NK-92 (cell line): ENCODE measurements around the gene TEDC1.

Experiments used
- DNase-seq: peaks from one replicate; lab custom pipeline; 2025; ENCODE audit not compliant: unreplicated experiment; lab: John Stamatoyannopoulos, UW

TEDC1 gene

DNA sequence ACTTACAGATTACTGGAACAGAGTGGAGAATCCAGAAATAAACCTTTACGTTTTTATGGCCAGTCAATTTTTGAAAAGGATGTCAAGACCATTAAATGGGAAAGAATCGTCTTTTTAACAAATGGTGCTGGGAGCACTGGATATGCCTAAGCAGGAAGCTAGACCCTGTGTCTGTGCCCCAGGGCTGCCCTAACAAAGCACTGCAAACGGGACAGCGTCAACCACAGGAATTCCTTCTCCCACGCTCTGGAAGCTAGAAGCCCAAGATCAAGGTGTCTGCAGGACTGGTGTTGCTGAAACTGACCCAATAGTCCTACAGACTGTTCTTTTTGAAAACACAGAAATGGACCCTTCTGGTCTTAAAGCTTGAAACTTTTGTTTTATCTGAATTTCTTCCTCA is 26.1 kb downstream of the TEDC1 start:
- no peak for DNase-seq

DNA sequence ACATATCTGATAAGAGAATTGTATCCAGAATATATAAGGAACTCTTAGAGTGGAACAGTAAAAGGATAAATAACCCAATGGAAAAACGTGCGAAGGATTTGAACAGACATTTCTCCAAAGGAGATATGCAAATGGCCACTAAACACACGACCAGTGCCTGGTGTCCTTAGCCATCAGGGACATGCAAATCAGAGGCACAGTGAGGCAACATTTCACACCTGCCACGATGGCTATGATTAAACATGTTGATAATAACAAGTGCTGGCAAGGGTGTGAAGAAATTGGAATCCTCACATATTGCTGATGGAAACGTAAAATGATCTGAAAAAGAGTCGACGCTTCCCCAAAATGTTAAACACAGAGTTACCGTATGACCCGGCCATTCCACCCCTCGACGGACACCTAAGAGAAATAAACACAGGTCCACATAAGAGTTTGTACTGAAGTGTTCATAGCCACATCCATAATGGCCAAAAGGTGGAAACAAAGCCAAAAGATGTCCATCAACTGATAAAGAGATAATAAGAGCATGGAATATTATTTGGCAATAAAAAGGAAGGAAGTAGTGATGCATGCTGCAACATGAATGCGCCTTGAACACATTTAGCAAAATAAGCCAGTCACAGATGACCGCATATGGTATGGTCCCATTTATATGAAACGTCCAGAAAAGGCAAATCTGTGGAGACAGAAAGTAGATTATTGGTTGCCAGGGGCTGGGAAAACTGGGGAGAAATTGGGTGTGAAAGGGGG is 29.1 kb downstream of the TEDC1 start:
- no peak for DNase-seq

DNA sequence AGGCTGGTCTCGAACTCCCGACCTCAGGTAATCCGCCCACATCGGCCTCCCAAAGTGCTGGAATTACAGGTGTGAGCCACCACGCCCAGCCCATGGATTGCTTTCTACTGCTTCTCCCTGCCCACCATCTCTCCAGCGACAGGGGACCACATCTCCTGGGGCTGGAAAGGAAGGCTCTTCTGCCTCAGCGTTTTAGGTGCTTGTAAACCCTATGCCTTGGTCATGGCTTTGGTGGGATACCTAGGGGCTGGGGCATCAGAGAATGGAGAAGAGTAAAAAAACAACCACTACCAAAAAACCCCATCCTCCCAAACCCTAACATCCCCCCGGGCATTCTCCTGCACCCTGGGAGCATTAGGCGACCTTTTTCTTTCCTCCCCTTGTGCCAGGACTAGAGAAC is 34.3 kb downstream of the TEDC1 start:
- DNase-seq = no peak

DNA sequence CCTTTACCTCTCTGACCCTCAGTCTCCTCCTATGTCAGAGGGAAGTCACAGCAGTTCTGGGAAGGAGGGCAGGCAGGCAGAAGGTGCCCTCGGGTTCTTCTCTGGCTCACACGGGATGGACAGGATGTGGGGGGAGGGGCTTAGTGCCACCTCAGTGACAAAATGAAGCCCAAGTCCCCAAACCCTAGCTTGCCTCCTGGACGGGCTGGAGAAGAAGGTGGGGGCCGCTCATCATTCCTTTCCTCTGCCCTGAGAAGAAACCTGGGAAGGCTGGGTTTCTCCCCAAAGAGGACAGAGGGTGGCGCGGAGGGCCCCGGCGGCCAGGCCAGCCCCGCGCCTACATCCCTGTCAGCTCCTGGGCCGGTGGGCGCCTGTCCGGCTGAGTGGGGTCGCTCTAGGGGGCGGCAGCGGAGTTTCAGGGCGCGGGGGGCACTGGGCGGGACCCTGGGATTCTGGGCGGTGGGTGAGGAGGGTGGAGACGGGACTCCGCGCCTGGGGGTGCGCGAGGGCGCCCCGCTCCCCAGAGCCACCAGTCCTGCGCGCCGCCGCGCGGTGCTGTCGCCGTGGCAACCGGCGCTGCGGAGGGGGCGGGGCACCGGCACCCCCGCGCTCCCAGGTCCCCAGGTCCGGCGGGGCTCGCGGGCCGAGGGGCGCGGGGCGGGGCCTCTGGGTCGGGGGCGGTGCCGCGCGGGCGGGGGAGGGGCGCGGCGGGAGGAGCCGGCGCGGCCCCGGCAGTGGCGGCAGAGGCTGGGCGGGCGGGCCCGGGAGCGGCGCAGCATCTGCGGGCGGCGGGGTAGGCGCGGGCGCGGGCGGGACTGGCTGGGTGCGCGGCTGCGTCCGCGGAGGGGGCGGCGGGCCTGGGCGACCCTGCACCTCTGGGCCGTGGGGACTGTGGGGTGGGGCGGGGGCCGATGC is 35.1 kb downstream of the TEDC1 start, which contains the start of gene TMEM121:
Gene TMEM121, plus strand, starts transcription at position 723 of the 915 bp plus-strand sequence. CDS start 2,252 bp downstream, outside the sequence.
- no peak for DNase-seq

DNA sequence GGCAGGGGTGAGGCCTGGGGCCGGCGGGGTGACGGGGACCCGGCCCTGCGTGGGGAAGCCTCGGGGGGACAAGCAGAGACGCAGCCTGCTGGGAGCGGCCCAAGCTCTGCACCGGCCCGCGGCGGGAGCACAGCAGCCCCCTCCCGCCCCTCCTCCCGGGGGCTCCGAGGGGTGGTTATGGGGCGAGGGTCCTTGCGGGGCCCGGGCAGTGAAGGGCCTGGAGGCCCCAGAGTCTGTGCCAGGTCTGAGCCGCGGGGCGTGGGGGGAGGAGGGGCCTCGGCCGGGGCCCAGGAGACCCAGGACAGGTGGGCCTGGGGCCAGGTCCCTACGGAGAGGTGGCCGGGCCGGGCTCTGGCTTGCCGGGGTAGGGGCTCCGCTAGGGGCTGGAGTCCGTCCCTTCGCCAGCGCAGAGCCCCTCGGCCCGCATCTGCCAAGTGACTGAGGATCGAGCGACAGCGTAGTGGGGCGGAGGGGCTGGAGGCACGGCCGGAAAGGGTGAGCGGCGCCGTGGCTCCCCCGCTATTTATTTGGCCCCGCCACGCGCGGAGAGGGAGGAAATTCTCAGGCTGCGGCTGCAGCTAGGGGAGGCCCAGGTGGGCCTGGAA is 35.8 kb downstream of the TEDC1 start:
- DNase-seq = no peak

DNA sequence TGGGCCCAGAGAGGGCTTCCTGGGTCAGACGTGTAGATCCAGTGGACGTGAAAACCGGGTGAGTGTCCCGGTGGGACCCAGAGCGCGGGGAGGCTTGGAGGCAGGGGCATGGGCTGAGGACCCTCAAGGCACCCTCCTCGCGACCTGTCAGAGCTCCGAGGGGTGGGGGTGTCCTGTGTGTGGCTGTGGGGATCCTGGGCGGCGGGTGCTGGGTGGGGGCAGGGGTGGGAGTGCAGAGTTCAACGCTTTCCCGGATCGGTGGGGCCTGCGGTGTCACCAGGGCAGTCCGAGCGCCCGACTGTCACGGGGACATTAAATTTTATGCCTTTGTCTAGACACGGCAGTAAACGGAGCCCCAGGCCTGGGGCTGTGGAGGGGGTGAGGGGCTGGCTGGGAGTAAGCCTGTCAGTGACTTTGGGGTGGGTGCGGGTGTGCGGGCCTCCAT is 36.4 kb downstream of the TEDC1 start:
- no peak for DNase-seq

DNA sequence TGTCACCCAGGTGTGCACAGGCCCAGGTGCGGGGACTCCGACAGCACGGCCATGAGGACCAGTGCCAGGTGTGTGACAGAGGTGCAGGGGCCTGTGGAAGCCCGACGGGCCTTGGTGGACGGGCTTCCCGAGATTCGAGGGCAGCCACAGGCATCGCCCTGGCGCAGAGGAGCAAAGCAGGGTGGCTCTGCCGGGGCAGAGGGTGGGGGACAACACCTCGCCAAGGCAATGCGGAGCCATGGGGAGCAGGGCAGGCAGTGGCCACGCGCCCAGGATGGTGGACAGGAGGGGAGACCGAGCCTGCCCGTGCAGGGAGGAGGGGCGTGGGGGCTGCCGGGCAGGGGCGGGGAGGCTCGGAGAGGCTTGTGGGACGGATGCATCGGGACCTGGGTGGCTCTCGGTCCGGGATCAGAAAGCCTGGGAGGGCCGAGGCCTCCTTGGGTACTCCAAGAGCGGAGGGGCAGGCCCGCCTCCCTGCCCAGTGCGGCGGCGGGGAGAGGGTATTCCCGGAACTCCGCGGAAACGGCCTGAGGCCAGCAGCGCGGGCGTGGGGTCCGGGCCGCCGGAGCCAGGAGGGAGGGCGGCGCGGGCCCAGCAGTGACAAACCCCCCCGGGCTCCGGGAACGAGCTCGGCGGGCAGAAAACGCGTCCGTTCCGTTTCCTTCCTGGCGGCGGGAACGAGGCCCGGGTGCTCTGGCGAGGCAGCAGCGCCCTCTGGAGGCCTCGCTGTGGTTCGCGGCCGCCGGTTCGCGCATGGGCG is 37.0 kb downstream of the TEDC1 start:
- no peak for DNase-seq

DNA sequence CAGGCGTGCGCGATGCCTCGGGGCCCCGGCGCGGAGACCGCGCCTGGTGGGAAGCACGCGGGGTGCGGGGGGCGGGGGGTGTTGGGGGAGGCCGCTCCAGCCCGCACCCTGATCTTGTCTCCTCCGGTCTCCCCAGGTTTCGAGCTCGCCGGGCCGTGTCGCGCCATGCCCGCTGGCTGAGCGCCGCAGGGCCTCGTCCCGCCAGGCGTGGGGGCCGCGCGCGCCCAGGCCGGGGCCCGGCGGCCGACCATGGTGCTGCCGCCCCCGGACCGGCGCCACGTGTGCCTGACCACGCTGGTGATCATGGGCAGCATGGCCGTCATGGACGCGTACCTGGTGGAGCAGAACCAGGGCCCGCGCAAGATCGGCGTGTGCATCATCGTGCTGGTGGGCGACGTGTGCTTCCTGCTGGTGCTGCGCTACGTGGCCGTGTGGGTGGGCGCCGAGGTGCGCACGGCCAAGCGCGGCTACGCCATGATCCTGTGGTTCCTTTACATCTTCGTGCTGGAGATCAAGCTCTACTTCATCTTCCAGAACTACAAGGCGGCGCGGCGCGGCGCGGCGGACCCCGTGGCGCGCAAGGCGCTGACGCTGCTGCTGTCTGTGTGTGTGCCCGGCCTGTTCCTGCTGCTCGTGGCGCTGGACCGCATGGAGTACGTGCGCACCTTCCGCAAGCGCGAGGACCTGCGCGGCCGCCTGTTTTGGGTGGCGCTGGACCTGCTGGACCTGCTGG is 37.7 kb downstream of the TEDC1 start:
- no peak for DNase-seq

DNA sequence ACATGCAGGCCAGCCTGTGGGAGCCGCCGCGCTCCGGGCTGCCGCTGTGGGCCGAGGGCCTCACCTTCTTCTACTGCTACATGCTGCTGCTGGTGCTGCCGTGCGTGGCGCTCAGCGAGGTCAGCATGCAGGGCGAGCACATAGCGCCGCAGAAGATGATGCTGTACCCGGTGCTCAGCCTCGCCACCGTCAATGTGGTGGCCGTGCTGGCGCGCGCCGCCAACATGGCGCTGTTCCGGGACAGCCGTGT is 38.2 kb downstream of the TEDC1 start:
- DNase-seq = no peak

DNA sequence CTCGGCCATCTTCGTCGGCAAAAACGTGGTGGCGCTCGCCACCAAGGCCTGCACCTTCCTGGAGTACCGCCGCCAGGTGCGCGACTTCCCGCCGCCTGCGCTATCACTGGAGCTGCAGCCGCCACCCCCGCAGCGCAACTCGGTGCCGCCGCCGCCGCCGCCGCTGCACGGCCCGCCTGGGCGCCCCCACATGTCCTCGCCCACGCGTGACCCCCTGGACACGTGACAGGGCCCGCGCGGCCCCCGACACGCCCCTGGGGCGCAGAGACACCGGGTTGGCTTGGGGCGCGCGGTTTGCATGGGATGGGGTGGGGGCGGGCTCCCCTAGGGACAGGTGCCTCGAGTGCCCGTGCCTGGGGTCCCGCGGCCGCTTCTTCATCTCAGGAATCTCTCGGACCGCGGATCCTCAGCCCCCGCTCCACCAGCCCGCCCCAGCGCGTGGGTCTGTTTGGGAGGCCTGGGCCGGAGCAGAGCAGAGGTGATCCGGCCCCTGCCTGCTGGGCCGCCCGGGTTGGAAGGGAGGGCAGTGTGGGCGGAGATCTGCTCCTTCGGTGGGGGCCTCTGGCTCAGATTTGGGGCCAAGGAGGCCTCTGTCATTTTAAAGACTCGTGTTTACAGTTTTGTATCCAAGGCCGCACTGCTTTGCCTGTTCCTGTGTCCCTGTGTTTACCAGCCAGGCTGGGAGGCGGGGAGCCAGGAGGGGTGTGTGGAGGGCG is 38.7 kb downstream of the TEDC1 start:
- DNase-seq = no peak

DNA sequence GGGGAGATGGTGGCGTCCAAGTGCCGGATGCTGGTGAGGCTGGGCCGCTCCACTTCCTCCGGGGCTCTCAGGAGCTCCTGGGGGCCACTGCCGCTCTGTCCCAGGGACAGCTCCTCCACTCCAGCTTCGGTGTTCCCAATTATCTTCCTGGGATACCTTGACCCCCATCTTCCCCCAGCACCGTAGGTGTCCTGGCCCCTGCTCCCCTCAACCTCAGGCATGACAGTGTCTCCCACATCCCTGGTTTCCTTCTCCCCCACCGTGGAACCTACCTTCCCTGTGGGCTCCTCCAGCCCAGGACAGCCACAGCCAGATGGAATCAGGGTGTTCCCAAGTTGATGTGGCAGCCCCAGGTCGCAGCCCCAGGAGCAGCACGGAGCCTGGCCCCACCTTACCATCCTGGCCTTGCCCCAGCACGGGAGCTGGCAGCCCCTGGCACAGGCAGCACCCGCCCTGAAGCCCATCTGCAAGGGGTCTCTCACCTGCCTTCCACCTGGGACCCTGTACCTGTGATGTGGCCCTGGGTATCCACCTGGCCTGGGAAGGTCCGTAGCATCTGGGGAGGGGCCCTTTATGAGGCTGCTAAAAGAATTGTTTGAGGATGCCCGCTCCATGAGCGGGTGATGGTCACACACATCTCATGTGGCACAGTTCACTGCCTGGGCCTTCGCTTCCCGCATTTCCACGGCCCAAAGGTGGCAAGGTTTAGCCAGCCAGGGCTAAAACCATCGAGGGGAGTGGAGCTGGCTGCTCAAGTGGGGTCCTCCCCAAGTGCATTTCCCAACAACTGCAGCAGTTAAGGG is 39.4 kb downstream of the TEDC1 start:
- DNase-seq = no peak

DNA sequence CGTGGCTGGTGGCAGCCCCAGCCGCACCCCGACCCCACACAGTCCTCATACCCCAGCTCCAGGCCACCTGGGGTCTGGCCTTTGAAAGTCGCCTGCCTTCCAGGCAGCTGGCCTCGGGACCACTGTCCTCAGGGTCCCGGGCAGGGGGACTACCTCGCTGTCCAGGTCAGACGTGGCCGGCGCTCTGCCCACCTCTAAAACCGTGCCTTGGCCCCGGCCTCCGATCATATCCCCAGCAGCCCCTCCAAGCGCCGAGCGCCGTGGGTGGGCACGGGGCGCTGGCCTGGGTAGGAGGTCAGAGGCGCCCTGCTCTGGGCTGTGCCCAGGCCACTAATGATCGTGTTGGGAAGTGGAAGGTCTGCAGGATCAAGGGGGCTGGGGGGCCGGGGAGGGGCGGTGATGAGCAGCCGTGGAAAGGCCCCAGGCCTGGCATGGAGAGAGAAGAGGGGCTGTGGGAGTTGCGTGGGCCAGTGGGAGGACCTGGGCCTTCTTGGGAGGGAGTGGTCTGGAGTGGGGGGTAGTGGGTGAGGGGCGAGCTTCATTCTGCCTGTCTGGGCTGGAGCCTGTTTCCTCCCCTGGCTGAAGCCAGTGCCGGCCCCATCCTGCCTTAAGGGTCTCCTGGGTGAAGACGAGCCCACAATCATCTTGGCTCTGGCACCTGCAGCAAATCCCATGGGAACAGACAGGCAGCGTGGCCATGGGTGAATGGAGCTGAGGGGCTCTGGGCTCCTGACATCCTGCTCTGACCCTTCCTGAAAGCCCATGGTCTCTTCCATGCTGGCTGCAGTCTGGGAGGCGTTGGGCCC is 40.2 kb downstream of the TEDC1 start:
- no peak for DNase-seq

DNA sequence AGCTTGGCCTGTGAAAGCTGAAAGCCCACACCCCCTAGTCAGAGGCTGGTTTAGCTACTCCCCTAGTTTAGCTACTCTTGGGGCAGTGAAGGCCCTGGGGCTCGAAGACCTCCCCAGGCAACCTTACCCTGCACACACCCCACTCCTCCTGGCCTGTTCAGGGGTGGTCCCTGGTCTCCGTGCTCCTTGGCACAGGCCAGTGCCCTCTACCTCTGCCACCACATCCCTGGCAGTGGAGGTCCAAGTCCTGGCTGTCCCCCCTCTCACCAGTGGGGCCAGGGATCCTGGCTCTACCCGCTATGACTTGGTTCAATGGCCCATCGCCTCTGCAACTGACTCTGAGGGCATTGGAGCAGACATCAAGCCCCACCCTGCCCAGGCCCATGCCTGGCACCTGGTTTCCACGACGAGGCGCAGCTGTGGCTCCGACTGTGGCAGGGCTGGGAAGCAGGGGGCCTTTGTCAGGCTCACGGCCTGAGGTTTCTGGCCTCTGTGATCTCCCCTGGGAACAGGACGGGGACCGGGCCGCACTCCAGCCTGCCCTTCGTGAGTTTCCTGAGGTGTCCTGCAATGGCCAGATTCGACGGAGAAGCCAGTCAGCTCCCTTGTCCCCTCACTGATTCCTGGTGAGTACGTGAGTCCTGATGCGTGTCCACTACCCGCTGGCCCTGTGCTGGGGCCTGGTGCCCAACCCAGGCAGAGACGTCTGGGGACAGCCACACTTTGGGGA is 41.0 kb downstream of the TEDC1 start:
- no peak for DNase-seq

DNA sequence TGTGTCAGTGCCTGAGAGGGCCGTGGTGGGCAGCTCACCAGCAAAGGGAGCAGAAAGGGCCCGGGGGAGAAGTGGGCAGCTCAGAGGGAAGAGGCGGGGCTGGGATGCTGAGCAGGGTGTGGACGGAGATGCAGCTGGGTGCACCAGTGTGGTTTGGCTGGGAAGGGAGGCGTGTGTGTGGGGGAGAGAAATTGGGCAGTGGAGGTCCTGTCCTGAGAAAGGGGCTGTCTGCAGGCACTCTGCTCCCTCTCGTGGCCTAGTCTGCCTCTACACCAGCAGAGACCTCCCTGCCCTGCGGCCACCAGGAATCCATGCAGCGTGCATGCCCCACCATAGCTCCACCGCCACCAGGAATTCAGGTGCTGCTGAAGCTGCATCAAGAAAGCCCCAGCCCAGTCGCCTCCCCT is 41.7 kb downstream of the TEDC1 start:
- no peak for DNase-seq

DNA sequence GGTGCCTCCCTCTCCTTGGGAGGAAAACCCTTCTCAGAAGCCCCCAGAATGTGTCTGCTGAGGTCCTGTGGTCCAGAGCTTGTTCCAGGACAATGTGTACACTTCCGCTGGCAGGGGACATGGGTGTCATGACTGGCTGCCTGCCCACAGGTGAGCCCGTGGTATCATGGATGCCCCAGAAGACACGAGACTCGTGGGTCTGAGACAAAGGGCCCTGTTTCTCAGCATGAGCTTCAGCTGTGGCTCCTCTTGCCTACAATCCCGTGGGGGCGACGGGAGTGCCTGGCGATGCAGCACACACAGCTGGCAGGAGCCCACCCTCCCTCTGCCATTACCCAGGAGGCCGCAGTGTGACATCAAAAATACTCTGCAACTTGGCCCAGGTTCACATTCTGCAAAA is 42.3 kb downstream of the TEDC1 start:
- DNase-seq = no peak

DNA sequence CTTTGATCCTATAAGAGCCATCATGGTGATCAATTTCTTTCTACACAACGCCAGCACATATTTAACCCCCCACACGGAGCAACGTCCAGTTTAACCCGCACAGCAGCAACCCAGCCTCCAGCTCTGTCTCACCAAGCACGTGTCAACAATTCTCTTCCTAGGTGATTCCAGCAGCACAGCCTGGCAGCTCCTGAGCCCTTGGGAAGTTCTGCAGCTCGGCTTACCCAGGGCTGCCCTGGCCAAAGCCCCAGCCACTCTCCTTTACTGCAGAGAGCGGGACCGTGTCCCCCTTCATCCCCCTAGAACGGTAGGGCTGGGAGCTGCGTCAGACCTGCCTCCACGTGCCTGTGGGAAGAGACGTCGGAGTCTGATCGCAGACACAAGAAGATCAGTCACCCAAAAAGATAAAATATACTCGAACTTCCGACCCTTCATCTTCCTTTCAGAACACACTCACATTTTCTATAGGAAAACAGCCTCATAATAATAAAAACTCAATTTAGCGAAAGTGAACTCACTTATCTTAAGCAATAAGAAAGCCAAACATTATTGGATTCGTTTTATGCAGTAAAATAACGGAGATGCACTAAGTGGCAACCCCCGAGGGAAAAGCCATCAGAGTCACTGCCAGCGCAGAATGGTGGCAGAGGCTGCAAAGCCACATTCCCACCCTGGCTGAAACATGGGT is 42.9 kb downstream of the TEDC1 start:
- DNase-seq = no peak

DNA sequence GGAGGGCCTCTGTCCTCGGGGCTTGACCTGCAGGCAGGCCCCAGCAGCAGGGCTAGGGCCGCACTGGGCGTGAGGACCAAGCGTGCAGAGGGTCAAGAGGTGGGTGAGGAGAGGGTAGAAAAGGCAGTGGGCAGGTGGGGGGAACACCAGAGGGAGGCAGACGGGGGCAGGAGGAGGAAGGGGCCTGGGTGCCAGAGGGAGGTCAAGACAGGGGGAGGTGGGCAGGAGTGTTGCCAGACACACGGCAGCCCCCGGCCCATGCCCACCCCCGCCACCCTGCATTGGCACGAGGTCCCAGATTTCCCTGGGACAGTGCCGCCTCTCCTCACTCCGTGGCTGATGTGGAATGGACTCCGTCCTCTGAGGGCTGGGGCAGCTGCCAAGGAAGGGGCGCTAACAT is 43.5 kb downstream of the TEDC1 start:
- no peak for DNase-seq
